ENCODE measurements around the gene XPC.

Gene XPC

DNA sequence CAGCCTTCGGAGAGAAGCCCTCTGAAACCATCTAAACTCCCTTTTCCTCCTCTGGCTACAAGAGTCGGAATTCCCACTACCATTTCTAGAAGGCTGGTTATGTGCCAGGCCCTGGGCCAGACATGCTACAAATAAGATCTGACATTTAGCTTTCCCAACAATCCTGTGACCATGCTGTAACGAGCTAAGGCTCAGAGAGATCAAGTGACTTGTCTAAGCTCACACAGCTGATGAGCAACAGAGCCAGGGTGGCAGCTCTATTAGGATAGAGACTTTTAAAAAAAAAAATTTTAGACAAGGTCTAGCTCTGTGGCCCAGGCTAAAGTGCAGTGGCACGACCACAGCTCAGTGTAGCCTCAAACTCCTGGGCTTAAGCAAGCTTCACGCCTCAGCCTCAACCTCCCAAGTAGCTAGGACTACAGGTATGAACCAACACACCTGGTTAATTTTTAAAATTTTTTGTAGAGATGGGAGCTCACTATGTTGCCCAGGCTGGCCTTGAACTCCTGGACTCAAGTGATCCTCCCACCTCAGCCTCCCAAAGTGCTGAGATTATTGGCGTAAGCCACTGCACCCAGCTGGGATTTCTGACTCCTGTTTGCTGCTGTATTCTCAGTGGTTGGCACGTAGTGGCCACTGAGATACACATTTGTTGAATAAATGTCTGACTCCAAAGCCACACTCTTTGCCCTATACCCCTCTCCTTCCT, 34.8 kb upstream of the XPC start:
- H3K4me3 ChIP-seq (ENCODE audit: low read depth, low read length), result no peak overlapping the region
- no peak for DNase-seq (ENCODE audit: low read depth)
- TF ChIP-seq, protein P1, sequence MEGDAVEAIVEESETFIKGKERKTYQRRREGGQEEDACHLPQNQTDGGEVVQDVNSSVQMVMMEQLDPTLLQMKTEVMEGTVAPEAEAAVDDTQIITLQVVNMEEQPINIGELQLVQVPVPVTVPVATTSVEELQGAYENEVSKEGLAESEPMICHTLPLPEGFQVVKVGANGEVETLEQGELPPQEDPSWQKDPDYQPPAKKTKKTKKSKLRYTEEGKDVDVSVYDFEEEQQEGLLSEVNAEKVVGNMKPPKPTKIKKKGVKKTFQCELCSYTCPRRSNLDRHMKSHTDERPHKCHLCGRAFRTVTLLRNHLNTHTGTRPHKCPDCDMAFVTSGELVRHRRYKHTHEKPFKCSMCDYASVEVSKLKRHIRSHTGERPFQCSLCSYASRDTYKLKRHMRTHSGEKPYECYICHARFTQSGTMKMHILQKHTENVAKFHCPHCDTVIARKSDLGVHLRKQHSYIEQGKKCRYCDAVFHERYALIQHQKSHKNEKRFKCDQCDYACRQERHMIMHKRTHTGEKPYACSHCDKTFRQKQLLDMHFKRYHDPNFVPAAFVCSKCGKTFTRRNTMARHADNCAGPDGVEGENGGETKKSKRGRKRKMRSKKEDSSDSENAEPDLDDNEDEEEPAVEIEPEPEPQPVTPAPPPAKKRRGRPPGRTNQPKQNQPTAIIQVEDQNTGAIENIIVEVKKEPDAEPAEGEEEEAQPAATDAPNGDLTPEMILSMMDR (IDR thresholded peaks at IDR 0.05; ENCODE audit: control insufficient read depth, extremely low read depth, insufficient read depth), result no peak

DNA sequence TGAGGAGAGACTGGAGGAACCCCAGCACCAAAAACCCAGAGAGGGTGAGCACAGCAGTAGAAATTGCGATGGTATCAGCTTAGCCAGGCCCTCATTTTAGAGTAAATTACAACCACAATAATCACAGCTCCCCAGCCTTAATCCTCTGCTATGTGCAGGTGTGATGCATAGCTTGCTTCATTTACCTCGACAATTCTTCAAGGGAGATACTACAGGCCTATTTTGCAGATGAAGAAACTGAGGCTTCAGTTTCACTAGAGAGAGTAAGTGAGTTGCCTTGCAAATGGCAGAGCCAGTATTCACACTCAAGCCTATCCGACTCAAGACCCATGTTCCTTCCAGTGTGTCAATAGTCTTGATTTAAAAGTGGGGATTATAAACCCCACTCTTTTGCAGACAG, 33.6 kb upstream of the XPC start:
- no peak for DNase-seq (ENCODE audit: low read depth)
- H3K4me3 ChIP-seq (ENCODE audit: low read depth, low read length), result no peak overlapping the region

DNA sequence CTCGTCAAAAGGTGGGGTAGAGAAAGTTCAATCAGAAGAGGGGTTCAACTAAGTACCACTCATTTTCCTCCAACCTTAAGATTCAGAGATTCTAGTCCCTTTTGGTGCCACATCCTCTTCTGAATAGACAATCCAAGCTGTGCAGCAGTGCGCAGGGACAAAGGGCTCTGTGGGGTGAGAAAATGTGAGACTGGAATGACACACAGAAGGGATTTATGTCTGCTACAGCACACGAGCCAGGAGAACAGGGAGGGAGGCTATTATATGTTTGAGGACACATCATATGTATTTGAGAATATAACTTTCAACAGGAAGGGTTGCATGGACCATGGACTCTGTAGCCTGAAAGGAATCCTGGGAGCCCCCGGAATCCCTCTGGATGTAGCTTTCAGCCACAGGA, 33.2 kb upstream of the XPC start:
- no peak for DNase-seq (ENCODE audit: low read depth)
- H3K4me3 ChIP-seq (ENCODE audit: low read depth, low read length), result no peak overlapping the region
- TF ChIP-seq, protein P1 (IDR thresholded peaks at IDR 0.05; ENCODE audit: control insufficient read depth, extremely low read depth, insufficient read depth), result no peak

More for the DNA sequence above, 33.6 kb upstream of the XPC start:
- TF ChIP-seq, protein P1 (IDR thresholded peaks at IDR 0.05; ENCODE audit: control insufficient read depth, extremely low read depth, insufficient read depth), result no peak

DNA sequence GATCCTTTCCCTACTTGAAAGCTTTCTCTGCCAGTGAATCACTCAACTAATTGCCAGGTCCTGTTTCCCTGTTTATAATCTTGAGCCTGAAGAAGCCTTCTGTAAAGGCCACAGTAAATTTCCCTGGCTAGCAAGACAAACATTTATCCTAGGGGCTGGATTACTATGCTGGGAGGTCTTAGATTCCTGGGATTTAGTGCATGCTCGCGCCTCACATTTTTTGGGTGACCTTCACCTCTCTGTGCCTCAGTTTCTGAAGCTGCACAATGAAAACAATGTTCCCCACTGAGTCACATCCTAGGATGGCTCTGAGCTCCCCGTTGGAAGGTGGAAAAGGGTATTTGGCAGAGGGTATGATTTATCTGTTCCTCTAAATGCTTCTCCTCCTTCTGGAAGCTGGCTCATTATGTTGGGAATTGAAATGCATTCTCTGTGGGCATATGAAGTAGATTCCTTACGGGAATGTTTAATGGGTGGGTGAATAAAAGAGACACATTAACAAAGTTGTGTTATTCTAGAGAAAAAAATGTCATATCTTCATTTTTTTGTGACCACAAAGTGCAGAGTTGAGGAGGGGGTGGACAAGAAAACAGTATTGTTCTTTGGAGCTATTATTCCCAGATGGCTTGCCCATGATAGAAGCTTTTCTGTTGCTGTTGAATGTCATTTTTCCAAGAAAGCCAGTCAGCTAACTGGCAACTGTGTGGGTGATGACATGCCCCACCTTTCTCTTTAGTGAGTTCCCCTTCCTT, 32.6 kb upstream of the XPC start:
- TF ChIP-seq, protein P1 (IDR thresholded peaks at IDR 0.05; ENCODE audit: control insufficient read depth, extremely low read depth, insufficient read depth), result no peak
- no peak overlapping the region for H3K4me3 ChIP-seq (ENCODE audit: low read depth, low read length)
- DNase-seq (ENCODE audit: low read depth), result no peak

DNA sequence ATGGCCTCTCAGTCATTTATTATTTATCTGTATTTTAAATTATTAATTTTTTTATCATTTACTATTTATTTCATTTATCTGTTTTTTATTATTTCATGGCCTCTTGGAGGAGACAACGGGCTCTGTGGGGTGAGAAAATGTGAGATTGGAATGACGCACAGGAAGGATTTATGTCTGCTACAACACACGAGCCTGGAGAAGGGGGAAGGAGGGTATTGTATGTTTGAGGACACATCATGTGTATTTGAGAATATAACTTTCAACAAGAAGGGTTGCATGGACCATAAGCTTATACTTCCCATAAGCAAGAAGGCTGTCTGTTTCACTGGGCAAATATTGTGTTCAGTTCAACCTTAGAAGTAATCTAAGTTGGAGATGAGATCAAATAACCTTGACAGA, 31.9 kb upstream of the XPC start:
- no peak for DNase-seq (ENCODE audit: low read depth)
- H3K4me3 ChIP-seq (ENCODE audit: low read depth, low read length), result no peak overlapping the region
- TF ChIP-seq, protein P1 (IDR thresholded peaks at IDR 0.05; ENCODE audit: control insufficient read depth, extremely low read depth, insufficient read depth), result no peak

DNA sequence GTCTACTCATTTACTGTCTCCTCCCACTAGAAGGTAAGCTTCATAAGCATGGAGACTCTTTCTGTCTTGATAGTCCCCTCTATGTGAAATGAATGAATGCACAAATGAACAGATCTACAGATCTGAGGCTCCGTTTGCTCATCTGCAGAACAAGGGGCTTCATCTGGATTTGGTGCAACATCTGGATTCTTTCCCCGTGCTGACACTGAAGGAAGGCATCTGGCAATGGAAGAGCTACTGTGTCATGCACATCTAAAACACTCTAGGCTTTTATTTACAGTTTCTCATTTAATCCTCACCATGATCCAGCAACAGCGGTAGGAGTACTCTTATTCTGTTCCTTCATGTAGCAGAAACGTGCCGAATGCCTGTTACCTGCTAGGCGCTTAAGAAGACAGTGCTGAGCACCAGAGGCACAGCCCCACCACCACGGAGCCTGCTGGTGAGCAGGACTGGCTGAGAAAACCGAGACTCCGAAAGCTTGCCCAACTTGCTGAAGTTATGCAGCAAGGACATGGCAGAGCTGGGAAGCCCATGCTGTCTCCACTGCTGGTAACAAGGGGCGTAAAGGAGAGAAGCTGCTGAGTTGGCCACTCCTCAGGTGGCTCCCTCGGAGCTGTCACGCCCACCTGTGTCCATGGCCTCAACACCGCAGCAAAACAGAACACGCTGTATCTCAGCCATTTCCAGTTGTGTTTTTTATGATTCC, 31.3 kb upstream of the XPC start:
- no peak overlapping the region for H3K4me3 ChIP-seq (ENCODE audit: low read depth, low read length)
- no peak for DNase-seq (ENCODE audit: low read depth)
- TF ChIP-seq, protein P1 (IDR thresholded peaks at IDR 0.05; ENCODE audit: control insufficient read depth, extremely low read depth, insufficient read depth), result no peak

Data from LNCaP clone FGC (cell line).